PC-9 (cell line): Measurements from ENCODE around the gene STK24. TPM values are rescaled to one million over a fixed set of nuclear protein-coding genes. Genes with fewer than 3 reads are reported as not detected.

Experiments used
- BruUV-seq: library from RNA; stranded (reverse); fragments of 400-500 nt; replicated peaks from 2 replicates; lab custom pipeline; 2021; lab: Mats Ljungman, UMichigan
- CTCF ChIA-PET: fragments of 300-600 bp; sonication (Branson Sonifier 250); formaldehyde crosslinking; loops from one replicate; lab custom pipeline; 2022; ENCODE audit warnings: antibody characterized with exemption; lab: Charles Lee
- POLR2A ChIA-PET: fragments of 300-600 bp; sonication (Branson Sonifier 250); formaldehyde crosslinking; loops from one replicate; lab custom pipeline; 2022; ENCODE audit warnings: antibody characterized with exemption; ENCODE audit not compliant: unreplicated experiment; lab: Charles Lee
- DNase-seq, 2 experiments: peaks; one replicate each; pipeline versions ENCODE4 v3.0.0 to v3.0.0-alpha.2; 2015 to 2022; ENCODE audit warnings: mixed read lengths in 1 of 2
- H2AFZ ChIP-seq: fragments of 200-600 bp; sonication (generic); 2 replicates; pipeline ENCODE4 v1.8.1; 2017; ENCODE audit warnings: antibody characterized with exemption
- H3F3A ChIP-seq: fragments of 200-600 bp; sonication (generic); 2 replicates; pipeline ENCODE4 v1.8.1; 2017; ENCODE audit warnings: antibody characterized with exemption, mild to moderate bottlenecking, low read depth; ENCODE audit not compliant: insufficient read depth
- H3K27ac ChIP-seq: fragments of 200-600 bp; sonication (generic); 2 replicates; pipeline ENCODE4 v1.6.1; 2016; ENCODE audit warnings: mixed run types
- H3K27me3 ChIP-seq: fragments of 200-600 bp; sonication (generic); 2 replicates; pipeline ENCODE4 v1.6.1; 2016; ENCODE audit warnings: low read depth, mixed run types; ENCODE audit not compliant: insufficient read depth
- H3K36me3 ChIP-seq: fragments of 200-600 bp; sonication (generic); 2 replicates; pipeline ENCODE4 v1.6.1; 2016; ENCODE audit warnings: low read depth, mixed run types
- H3K4me1 ChIP-seq: fragments of 200-600 bp; sonication (generic); replicated peaks from 2 replicates; pipeline ENCODE4 v1.6.1; 2016; ENCODE audit warnings: mixed run types; ENCODE audit not compliant: insufficient read depth
- H3K4me2 ChIP-seq: fragments of 200-600 bp; sonication (generic); 2 replicates; pipeline ENCODE4 v1.6.1; 2017; ENCODE audit warnings: mixed run types
- H3K4me3 ChIP-seq: fragments of 200-600 bp; sonication (generic); 2 replicates; pipeline ENCODE4 v1.6.1; 2016; ENCODE audit warnings: mixed run types
- H3K79me2 ChIP-seq: fragments of 200-600 bp; sonication (generic); 2 replicates; pipeline ENCODE4 v1.6.1; 2017; ENCODE audit warnings: low read depth, mixed run types
- H3K9me2 ChIP-seq: fragments of 200-600 bp; sonication (generic); 2 replicates; pipeline ENCODE4 v1.8.1; 2017; ENCODE audit warnings: mild to moderate bottlenecking; ENCODE audit not compliant: insufficient read depth
- H3K9me3 ChIP-seq: fragments of 200-600 bp; sonication (generic); 2 replicates; pipeline ENCODE4 v1.8.1; 2016; ENCODE audit warnings: low read depth; ENCODE audit not compliant: insufficient read depth
- H4K20me1 ChIP-seq: fragments of 200-600 bp; sonication (generic); 2 replicates; pipeline ENCODE4 v1.8.1; 2017; ENCODE audit not compliant: insufficient read depth
- EZH2 ChIP-seq: fragments of 200-600 bp; sonication (generic); IDR thresholded peaks from 2 replicates; pipeline ENCODE4 v1.8.0; 2017; ENCODE audit warnings: antibody characterized with exemption, low read depth
- intact Hi-C: fragments of 100-400 bp; cut with micrococcal nuclease; formaldehyde crosslinking; loops from one replicate; pipeline ENCODE4 v1.10.0; 2022; ENCODE audit not compliant: unreplicated experiment
- total RNA-seq: library from RNA; stranded (reverse); gene quantifications from 2 replicates; pipeline ENCODE4 v1.2.3, GENCODE V29; 2021
- TF ChIP-seq, protein P1 (sequence below): fragments of 200-600 bp; sonication (generic); conservative IDR thresholded peaks from 2 replicates; pipeline ENCODE4 v1.6.1; 2017; ENCODE audit warnings: mixed run types, antibody characterized with exemption, mild to moderate bottlenecking, moderate library complexity

STK24 gene
- total RNA-seq, 1 experiment from 2014 or later: 134 TPM

DNA sequence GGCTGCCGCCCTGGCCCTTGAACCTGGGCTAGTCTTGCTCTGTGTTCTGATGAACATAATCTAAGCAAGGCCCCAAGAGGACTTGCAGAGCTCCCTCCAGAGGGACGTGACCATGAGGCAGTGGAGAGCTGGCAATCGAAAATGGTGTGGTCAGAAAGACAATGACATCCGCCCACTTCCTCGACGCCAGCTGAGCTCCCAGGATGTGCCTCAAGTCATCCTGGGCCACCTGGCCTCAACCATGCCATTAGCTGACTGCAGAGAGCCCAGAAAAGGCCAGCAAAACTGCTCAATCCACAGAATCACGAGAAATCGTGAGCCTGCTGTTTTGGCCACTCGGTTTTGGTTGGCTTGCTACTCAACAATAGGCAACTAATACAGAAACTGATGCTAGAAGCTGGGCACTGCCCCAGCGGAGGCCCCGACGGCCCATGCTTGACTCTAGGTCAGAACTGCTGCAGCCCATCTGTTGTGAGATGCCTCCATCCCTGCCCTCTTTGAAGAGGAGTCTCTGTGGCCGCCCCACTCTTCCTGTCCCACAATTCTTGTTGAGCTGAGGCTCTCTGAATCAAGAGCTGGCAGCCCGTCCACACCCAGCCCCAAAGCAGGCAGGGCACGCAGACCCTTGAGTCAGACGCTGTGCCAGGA is 53.3 kb downstream of the STK24 start:
- Histone ChIP-seq H2AFZ (no peak overlapping the region), H3K79me2 (peaks cover 100% of the 10 kb centered on the region), H3K4me3 (no peak overlapping the region), H3K4me2 (no peak overlapping the region), H3K4me1 (peaks cover 9% of the 10 kb centered on the region), H3K36me3 (peaks cover under 1% of the 10 kb centered on the region), H3K27me3 (no peaks in the 10 kb centered on the region), H4K20me1 (peaks cover 90% of the 10 kb centered on the region), H3K9me2 (no peaks in the 10 kb centered on the region), H3K9me3 (no peaks in the 10 kb centered on the region), H3K27ac (no peak overlapping the region), H3F3A (peaks cover 25% of the 10 kb centered on the region; the same call in 1 of the 2 replicates)
- intact Hi-C loops: no loop called here
- no peak for DNase-seq
- TF ChIP-seq, protein P1, sequence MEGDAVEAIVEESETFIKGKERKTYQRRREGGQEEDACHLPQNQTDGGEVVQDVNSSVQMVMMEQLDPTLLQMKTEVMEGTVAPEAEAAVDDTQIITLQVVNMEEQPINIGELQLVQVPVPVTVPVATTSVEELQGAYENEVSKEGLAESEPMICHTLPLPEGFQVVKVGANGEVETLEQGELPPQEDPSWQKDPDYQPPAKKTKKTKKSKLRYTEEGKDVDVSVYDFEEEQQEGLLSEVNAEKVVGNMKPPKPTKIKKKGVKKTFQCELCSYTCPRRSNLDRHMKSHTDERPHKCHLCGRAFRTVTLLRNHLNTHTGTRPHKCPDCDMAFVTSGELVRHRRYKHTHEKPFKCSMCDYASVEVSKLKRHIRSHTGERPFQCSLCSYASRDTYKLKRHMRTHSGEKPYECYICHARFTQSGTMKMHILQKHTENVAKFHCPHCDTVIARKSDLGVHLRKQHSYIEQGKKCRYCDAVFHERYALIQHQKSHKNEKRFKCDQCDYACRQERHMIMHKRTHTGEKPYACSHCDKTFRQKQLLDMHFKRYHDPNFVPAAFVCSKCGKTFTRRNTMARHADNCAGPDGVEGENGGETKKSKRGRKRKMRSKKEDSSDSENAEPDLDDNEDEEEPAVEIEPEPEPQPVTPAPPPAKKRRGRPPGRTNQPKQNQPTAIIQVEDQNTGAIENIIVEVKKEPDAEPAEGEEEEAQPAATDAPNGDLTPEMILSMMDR: no peak
- TF ChIP-seq EZH2: no peak
- CTCF ChIA-PET: no interaction called here
- BruUV-seq: no TSS peak
- POLR2A ChIA-PET: interaction anchor here (0.6 kb wide), 2 partner anchors 392 to 559 kb away, joined by 3 read pairs; no protein-coding TSS in a partner anchor

DNA sequence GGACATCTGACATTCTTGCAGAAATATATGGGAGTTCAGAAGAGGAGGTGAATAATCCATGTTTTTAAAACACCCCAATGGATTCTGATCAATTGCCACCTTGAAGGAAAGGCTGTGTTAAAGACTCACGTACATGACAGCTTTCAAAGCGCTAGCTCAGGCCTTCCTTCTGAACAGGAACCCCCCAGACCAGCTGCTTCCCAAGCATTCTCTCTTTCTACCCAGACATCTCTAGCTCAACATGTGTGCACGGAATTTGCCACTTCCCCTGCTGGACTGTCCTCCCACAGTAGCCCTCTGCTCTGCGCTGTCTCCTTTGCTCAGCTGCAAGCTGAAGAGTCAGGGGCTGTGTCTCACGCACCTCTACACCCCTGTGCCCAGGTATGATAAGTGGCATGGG is 54.5 kb downstream of the STK24 start:
- CTCF ChIA-PET: no interaction called here
- no peaks in the 10 kb centered on the region for H3K9me3 ChIP-seq
- no peak overlapping the region for H3K27ac ChIP-seq
- no peak overlapping the region for H2AFZ ChIP-seq
- H3K36me3 ChIP-seq: peaks cover 12% of the 10 kb centered on the region
- H3K9me2 ChIP-seq: no peaks in the 10 kb centered on the region
- peaks cover 78% of the 10 kb centered on the region for H4K20me1 ChIP-seq
- H3K4me2 ChIP-seq: no peak overlapping the region
- H3F3A ChIP-seq: peaks cover 26% of the 10 kb centered on the region; the same call in 1 of the 2 replicates
- no peak overlapping the region for H3K4me3 ChIP-seq
- H3K4me1 ChIP-seq: peaks cover 9% of the 10 kb centered on the region
- no TSS peak for BruUV-seq
- intact Hi-C loops: no loop called here
- TF ChIP-seq, protein P1: no peak
- no peak for TF ChIP-seq EZH2
- no peak for DNase-seq
- POLR2A ChIA-PET: no interaction called here
- peaks cover 100% of the 10 kb centered on the region for H3K79me2 ChIP-seq
- no peaks in the 10 kb centered on the region for H3K27me3 ChIP-seq

DNA sequence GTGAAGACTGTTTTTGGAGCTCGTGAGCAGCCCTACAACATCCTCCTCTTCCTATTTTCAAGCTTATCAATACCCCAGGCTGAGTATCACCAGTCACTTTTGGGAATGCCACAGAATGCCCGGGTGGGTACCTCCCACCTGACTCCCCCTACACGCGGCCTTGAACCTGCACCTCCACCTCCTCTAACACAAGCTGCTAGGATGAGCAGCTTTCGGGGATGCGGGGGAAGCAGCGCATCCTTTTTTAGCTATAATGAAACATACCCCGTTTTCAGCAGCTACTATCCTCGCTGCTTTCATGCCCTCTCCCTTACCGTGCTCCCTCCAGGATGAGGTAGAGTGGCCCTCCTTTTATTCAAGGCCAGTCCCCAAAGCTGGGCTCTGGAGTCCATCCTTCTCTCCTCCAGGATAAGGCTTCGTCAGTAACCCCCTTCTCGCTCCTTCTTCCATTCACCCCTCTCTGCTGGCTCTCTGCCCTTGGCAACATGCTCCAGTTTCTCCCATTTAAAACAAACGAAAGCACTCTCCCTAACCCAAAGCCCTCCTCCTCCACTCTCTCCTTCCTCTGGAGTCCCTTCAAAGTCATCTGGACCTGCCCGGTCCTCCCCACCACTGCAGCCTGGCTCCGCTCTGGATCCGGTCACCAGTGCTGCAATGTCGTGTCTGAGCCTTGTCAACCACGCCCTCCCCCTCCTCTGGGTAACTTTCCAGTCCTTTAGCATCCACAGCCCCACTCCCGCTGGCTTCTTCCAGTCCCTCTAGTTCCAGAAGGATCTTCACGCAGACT is 55.3 kb downstream of the STK24 start:
- no peak overlapping the region for H2AFZ ChIP-seq
- H3K9me3 ChIP-seq: no peaks in the 10 kb centered on the region
- H3K4me1 ChIP-seq: peaks cover 9% of the 10 kb centered on the region
- H3F3A ChIP-seq: peaks cover 33% of the 10 kb centered on the region; the same call in 1 of the 2 replicates
- peaks cover 72% of the 10 kb centered on the region for H4K20me1 ChIP-seq
- H3K27me3 ChIP-seq: no peaks in the 10 kb centered on the region
- intact Hi-C loops: no loop called here
- ChIA-PET CTCF (no interaction called here), POLR2A (no interaction called here)
- no peak for DNase-seq
- peaks cover 19% of the 10 kb centered on the region for H3K36me3 ChIP-seq
- no TSS peak for BruUV-seq
- H3K4me2 ChIP-seq: no peak overlapping the region
- peaks cover 100% of the 10 kb centered on the region for H3K79me2 ChIP-seq
- H3K27ac ChIP-seq: no peak overlapping the region
- no peaks in the 10 kb centered on the region for H3K9me2 ChIP-seq
- no peak overlapping the region for H3K4me3 ChIP-seq
- TF ChIP-seq EZH2: no peak
- TF ChIP-seq, protein P1: no peak
